ENCODE results near the gene XPNPEP1.

Gene XPNPEP1

DNA sequence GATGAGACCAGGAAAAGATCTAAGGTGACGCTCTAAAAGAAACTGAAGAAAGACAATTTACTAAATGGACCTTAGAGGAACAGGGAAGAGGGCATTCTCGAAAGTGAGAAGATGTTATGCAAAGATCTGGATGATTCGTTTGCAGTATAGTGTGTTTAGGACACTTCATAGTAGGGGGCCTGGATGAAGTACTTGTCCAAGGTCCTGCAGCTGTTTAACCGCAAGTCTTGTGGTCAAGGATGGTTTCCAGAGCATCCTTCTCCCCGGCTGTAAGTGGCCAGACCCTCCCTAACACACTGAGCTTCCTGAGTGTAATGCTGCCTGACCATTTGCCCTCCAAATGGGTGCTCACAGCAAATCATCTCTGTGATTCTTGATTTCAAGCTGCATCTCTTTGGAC lies 101.6 kb downstream of the XPNPEP1 start:
- H3K27me3 Mint-ChIP-seq = peaks cover 8% of the 10 kb centered on the region
- DNase-seq = no peak
- no peak overlapping the region for H3K27ac Mint-ChIP-seq
- no peaks in the 10 kb centered on the region for H3K36me3 Mint-ChIP-seq (ENCODE audit: low read depth)
- no peaks in the 10 kb centered on the region for H3K4me1 Mint-ChIP-seq (ENCODE audit: low read depth)
- no peak overlapping the region for H3K4me3 Mint-ChIP-seq
- H3K9me3 Mint-ChIP-seq = no peaks in the 10 kb centered on the region

DNA sequence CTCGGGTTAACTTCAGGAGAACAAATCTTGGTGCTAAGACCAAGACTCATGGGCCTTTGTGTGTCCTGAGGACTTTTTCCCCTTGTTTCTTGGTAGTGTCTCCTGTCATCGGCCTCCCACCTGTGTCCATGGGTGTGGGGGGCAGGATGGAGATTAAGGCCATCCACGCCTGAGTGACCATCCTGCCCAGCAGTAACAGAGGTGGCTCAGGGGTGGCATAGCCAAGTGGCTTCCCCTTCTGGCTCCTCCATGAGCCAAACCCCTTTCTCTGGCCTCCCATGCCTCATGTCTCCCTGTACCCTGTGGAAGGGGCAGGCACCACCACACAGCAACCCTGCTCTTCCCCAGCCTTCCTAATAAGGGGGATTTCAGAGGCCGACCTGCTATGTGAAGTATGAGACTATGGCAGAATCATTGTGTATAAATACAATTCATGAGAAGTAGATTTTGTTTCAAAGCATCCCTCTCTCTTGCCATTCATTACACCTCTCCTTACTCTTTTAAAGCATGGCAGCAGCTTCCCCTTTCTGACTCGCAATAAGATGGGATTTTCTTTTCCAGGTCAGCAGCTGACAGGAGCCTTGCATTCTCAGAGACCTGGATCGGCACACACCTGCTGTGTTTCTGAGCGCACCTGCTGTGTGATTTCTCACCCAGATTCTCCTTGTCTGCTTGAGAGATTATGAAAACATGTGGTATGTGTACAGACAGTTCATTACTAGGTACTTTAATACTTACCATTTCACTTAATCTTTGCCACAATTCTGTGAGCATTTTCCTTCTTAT lies 102.5 kb downstream of the XPNPEP1 start:
- no peaks in the 10 kb centered on the region for H3K4me1 Mint-ChIP-seq (ENCODE audit: low read depth)
- peaks cover 7% of the 10 kb centered on the region for H3K27me3 Mint-ChIP-seq
- H3K9me3 Mint-ChIP-seq = no peaks in the 10 kb centered on the region
- no peak for DNase-seq
- no peak overlapping the region for H3K27ac Mint-ChIP-seq
- no peaks in the 10 kb centered on the region for H3K36me3 Mint-ChIP-seq (ENCODE audit: low read depth)
- no peak overlapping the region for H3K4me3 Mint-ChIP-seq

DNA sequence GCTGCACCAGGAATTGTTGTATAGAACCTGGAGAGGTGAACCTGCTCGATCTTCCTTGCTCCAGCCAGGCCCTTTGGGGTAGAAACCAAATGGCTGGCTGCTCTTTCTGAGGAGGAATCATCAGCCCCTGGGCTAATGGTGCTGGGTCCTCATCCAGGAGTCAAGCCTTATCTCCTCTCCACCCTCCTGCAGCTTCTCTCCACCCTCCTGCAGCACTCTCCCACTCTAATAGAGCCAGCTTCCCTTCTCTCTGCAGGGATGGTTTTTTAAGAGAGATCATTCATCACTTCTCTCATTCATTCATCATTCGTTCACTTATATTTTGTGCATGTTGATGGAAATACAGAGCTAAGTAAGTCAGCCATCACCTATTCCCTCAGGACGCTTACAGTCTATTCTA lies 103.5 kb downstream of the XPNPEP1 start:
- H3K36me3 Mint-ChIP-seq (ENCODE audit: low read depth) = no peaks in the 10 kb centered on the region
- H3K27me3 Mint-ChIP-seq = peaks cover 2% of the 10 kb centered on the region
- H3K4me1 Mint-ChIP-seq (ENCODE audit: low read depth) = no peaks in the 10 kb centered on the region
- H3K9me3 Mint-ChIP-seq = no peaks in the 10 kb centered on the region
- no peak for DNase-seq
- H3K27ac Mint-ChIP-seq = no peak overlapping the region
- no peak overlapping the region for H3K4me3 Mint-ChIP-seq
